Neuronal stem cell (in vitro differentiated cells): ENCODE measurements around the gene HAAO.

Experiments used
- DNase-seq: peaks from one replicate; pipeline ENCODE4 v3.0.0-alpha.2; 2013; ENCODE audit warnings: low spot score
- H2AFZ ChIP-seq: one replicate; pipeline ENCODE4 v1.6.1; 2013; ENCODE audit warnings: mild to moderate bottlenecking, low read length, inconsistent platforms
- H2AK5ac ChIP-seq: 2 replicates; pipeline ENCODE4 v1.6.1; 2013; ENCODE audit warnings: low read depth, mild to moderate bottlenecking, inconsistent platforms, low read length, moderate library complexity, mixed read lengths
- H2BK120ac ChIP-seq: 2 replicates; pipeline ENCODE4 v1.6.1; 2013; ENCODE audit warnings: low read depth, mild to moderate bottlenecking, inconsistent platforms, low read length, moderate library complexity, mixed read lengths
- H2BK12ac ChIP-seq: one replicate; pipeline ENCODE4 v1.6.1; 2013; ENCODE audit warnings: low read length, inconsistent platforms
- H2BK15ac ChIP-seq: 2 replicates; pipeline ENCODE4 v1.6.1; 2013; ENCODE audit warnings: mild to moderate bottlenecking, low read length, inconsistent platforms, mixed read lengths
- H2BK5ac ChIP-seq: one replicate; pipeline ENCODE4 v1.6.1; 2013; ENCODE audit warnings: inconsistent platforms, mild to moderate bottlenecking, low read length, moderate library complexity
- H3K14ac ChIP-seq: one replicate; pipeline ENCODE4 v1.6.1; 2013; ENCODE audit warnings: low read length, inconsistent platforms
- H3K18ac ChIP-seq: 2 replicates; pipeline ENCODE4 v1.6.1; 2013; ENCODE audit warnings: low read length, inconsistent platforms
- H3K23ac ChIP-seq: 2 replicates; pipeline ENCODE4 v1.6.1; 2013; ENCODE audit warnings: low read depth, mild to moderate bottlenecking, mixed read lengths, low read length, inconsistent platforms; ENCODE audit not compliant: poor library complexity
- H3K27ac ChIP-seq: replicated peaks from 3 replicates; pipeline ENCODE4 v1.5.1; 2013; ENCODE audit warnings: low read length, inconsistent platforms
- H3K27me3 ChIP-seq, 3 experiments: 2 replicates each; pipeline ENCODE4 v1.6.1; 2013; ENCODE audit warnings: low read length in 3 of 3, mild to moderate bottlenecking in 2 of 3, inconsistent platforms in 1 of 3, low read depth in 1 of 3, mixed read lengths in 1 of 3, moderate library complexity in 1 of 3; ENCODE audit not compliant: control insufficient read depth in 3 of 3, insufficient read depth in 3 of 3
- H3K36me3 ChIP-seq, 2 donors: replicated peaks in 1 of 2; 2 replicates each; pipeline ENCODE4 v1.6.1; 2013; ENCODE audit warnings: low read length in 2 of 2; ENCODE audit not compliant: control insufficient read depth in 2 of 2, insufficient read depth in 2 of 2
- H3K4ac ChIP-seq: 2 replicates; pipeline ENCODE4 v1.6.1; 2013; ENCODE audit warnings: inconsistent platforms, mild to moderate bottlenecking, low read length, moderate library complexity
- H3K4me1 ChIP-seq, 2 donors: 1 replicate in 1 of 2; 2 replicates in 1 of 2; pipeline ENCODE4 v1.6.1; 2013; ENCODE audit warnings: low read length in 2 of 2, low read depth in 1 of 2; ENCODE audit not compliant: control insufficient read depth in 2 of 2, insufficient read depth in 1 of 2
- H3K4me2 ChIP-seq: one replicate; pipeline ENCODE4 v1.6.1; 2013; ENCODE audit warnings: mild to moderate bottlenecking, low read length, inconsistent platforms; ENCODE audit not compliant: insufficient read depth, poor library complexity, severe bottlenecking
- H3K4me3 ChIP-seq, 2 donors: 2 replicates each; pipeline ENCODE4 v1.5.1; 2013; ENCODE audit warnings: low read length in 2 of 2, mild to moderate bottlenecking in 2 of 2, inconsistent platforms in 1 of 2, moderate library complexity in 1 of 2
- H3K79me1 ChIP-seq: one replicate; pipeline ENCODE4 v1.6.1; 2013; ENCODE audit warnings: low read depth, mild to moderate bottlenecking, inconsistent platforms, low read length, moderate library complexity
- H3K9ac ChIP-seq: one replicate; pipeline ENCODE4 v1.6.1; 2013; ENCODE audit warnings: mild to moderate bottlenecking, low read depth, low read length, inconsistent platforms; ENCODE audit not compliant: poor library complexity
- H3K9me3 ChIP-seq, 2 donors: replicated peaks in 1 of 2; 2 replicates each; pipeline versions ENCODE3 to v1.6.1; 2013; ENCODE audit warnings: low read length in 2 of 2, mild to moderate bottlenecking in 2 of 2, inconsistent platforms in 1 of 2, low read depth in 1 of 2, mixed read lengths in 1 of 2, moderate library complexity in 1 of 2; ENCODE audit not compliant: control insufficient read depth in 2 of 2, insufficient read depth in 1 of 2
- H4K8ac ChIP-seq: one replicate; pipeline ENCODE4 v1.6.1; 2013; ENCODE audit warnings: low read depth, mild to moderate bottlenecking, inconsistent platforms, low read length, moderate library complexity
- H4K91ac ChIP-seq: one replicate; pipeline ENCODE4 v1.6.1; 2013; ENCODE audit warnings: low read length, low read depth, mild to moderate bottlenecking, inconsistent platforms; ENCODE audit not compliant: poor library complexity
- WGBS, 2 donors: extraction: QIAGEN DNeasy Blood & Tissue Kit; methylation state at CpG; one replicate each; pipeline ENCODE4 v1.1.7; 2013; ENCODE audit warnings: missing lambda C conversion rate in 2 of 2, mixed read lengths in 1 of 2; ENCODE audit not compliant: insufficient read length in 2 of 2, insufficient replicate concordance in 1 of 2; ENCODE audit errors: extremely low coverage in 2 of 2; 5-methylcytosine and 5-hydroxymethylcytosine counted together

HAAO gene

GRCh38 chr2:42721898-42722297 is 70.5 kb downstream of the HAAO start:
- Histone ChIP-seq H3K14ac (no peak overlapping the region), H2BK12ac (no peak overlapping the region), H4K8ac (no peak overlapping the region), H3K79me1 (no peaks in the 10 kb centered on the region), H2AK5ac (no peak overlapping the region), H3K9ac (no peak overlapping the region), H3K27me3 (no peaks in the 10 kb centered on the region), H2BK15ac (no peak overlapping the region), H3K4ac (no peak overlapping the region), H3K4me3 (no peak overlapping the region), H3K4me1 (peaks cover 4 to 8% of the 10 kb centered on the region in 2 donors), H3K23ac (no peak overlapping the region), H3K36me3 (peaks cover 2 to 10% of the 10 kb centered on the region in 2 donors), H4K91ac (no peak overlapping the region), H3K9me3 (no peaks in the 10 kb centered on the region), H2BK5ac (no peak overlapping the region), H2BK120ac (no peak overlapping the region), H3K27ac (no peak overlapping the region), H3K4me2 (no peak overlapping the region), H3K18ac (no peak overlapping the region), H2AFZ (peak overlapping the region; percentile 48)
- WGBS, 2 donors: no CpG with 5 or more reads among the region's 2 CpGs
- DNase-seq: no peak
